Endothelial cell of umbilical vein (primary cell): ENCODE results near the gene RBPJL. TPM values are rescaled to one million over a fixed set of nuclear protein-coding genes. Genes with fewer than 3 reads are reported as not detected.

Experiments used
- Bru-seq: library from RNA; stranded (reverse); fragments of 400-500 nt; gene quantifications from one replicate; lab custom pipeline; 2021; lab: Mats Ljungman, UMichigan
- BruChase-seq, 2 experiments: library from RNA; stranded (reverse); fragments of 400-500 nt; gene quantifications; one replicate each; lab custom pipeline; 2021; lab: Mats Ljungman, UMichigan
- BruUV-seq: library from RNA; stranded (reverse); fragments of 400-500 nt; replicated peaks from 2 replicates; lab custom pipeline; 2021; lab: Mats Ljungman, UMichigan
- CTCF ChIA-PET: fragments of 300-600, 350-600 bp; sonication (Branson Sonifier 250); formaldehyde crosslinking; loops from one replicate; lab custom pipeline; 2021; ENCODE audit warnings: antibody characterized with exemption, inconsistent platforms; lab: Charles Lee
- POLR2A ChIA-PET: fragments of 300-600, 350-600 bp; sonication (Branson Sonifier 250); formaldehyde crosslinking; loops from one replicate; lab custom pipeline; 2021; ENCODE audit warnings: antibody characterized with exemption, inconsistent platforms; lab: Charles Lee
- DNase-seq: peaks from one replicate; pipeline ENCODE4 v3.0.0-alpha.2; 2011; ENCODE audit warnings: low read depth, low spot score
- FAIRE-seq: peaks from 2 replicates; lab custom pipeline; 2011; peaks lifted over from hg19 to GRCh38; lab: Jason Lieb, UNC
- H2AFZ ChIP-seq: 2 replicates; pipeline ENCODE4 v1.6.0; 2012; ENCODE audit warnings: low read depth, low read length, control low read depth, inconsistent platforms
- H3K27ac ChIP-seq: 2 replicates; pipeline ENCODE4 v1.5.1; 2011; ENCODE audit warnings: low read depth, mild to moderate bottlenecking, control low read depth, low read length, moderate library complexity; ENCODE audit not compliant: insufficient read depth
- H3K27me3 ChIP-seq, 2 experiments: 2 replicates each; pipeline versions ENCODE4 v1.6.0 to v1.6.1; 2011; ENCODE audit warnings: low read length in 2 of 2, mixed read lengths in 1 of 2; ENCODE audit not compliant: control insufficient read depth in 2 of 2, insufficient read depth in 2 of 2
- H3K36me3 ChIP-seq, 2 experiments: 2 replicates in 1 of 2; 3 replicates in 1 of 2; pipeline ENCODE4 v1.5.1; 2011; ENCODE audit warnings: low read length in 2 of 2, mild to moderate bottlenecking in 1 of 2, moderate library complexity in 1 of 2; ENCODE audit not compliant: control insufficient read depth in 2 of 2, insufficient read depth in 2 of 2; ENCODE audit errors: extremely low read depth in 1 of 2
- H3K4me1 ChIP-seq: 3 replicates; pipeline ENCODE4 v1.5.1; 2011; ENCODE audit warnings: mild to moderate bottlenecking, low read length; ENCODE audit not compliant: control insufficient read depth, insufficient read depth; ENCODE audit errors: extremely low read depth
- H3K4me2 ChIP-seq: 2 replicates; pipeline ENCODE4 v1.6.1; 2011; ENCODE audit warnings: low read length, control low read depth, mixed read lengths; ENCODE audit not compliant: insufficient read depth
- H3K4me3 ChIP-seq, 3 experiments: fragments of 200-600 bp in 1 of 3; sonication (generic), shearing (Covaris generic) in 1 of 3; replicated peaks in 1 of 3; 2 replicates each; pipeline ENCODE4 v1.5.1; 2011 to 2016; ENCODE audit warnings: control low read depth in 3 of 3, low read length in 3 of 3, mild to moderate bottlenecking in 2 of 3, inconsistent platforms in 1 of 3, low read depth in 1 of 3, moderate library complexity in 1 of 3; ENCODE audit not compliant: insufficient read depth in 1 of 3
- H3K79me2 ChIP-seq: 2 replicates; pipeline ENCODE4 v1.6.0; 2012; ENCODE audit warnings: low read length, inconsistent platforms; ENCODE audit not compliant: control insufficient read depth, insufficient read depth
- H3K9ac ChIP-seq: replicated peaks from 2 replicates; pipeline ENCODE3; 2011; ENCODE audit warnings: low read length, control low read depth; ENCODE audit not compliant: insufficient read depth; ENCODE audit errors: extremely low read depth
- H3K9me1 ChIP-seq: replicated peaks from 3 replicates; pipeline ENCODE4 v1.6.0; 2011; ENCODE audit warnings: mild to moderate bottlenecking, low read length; ENCODE audit not compliant: control insufficient read depth, insufficient read depth; ENCODE audit errors: extremely low read depth
- H3K9me3 ChIP-seq: replicated peaks from 2 replicates; pipeline ENCODE4 v1.5.1; 2012; ENCODE audit warnings: low read length, inconsistent platforms; ENCODE audit not compliant: control insufficient read depth, insufficient read depth
- H4K20me1 ChIP-seq: replicated peaks from 2 replicates; pipeline ENCODE3; 2011; ENCODE audit warnings: mild to moderate bottlenecking, low read length; ENCODE audit not compliant: control insufficient read depth, insufficient read depth; ENCODE audit errors: extremely low read depth
- EZH2 ChIP-seq: IDR thresholded peaks from 2 replicates; pipeline ENCODE4 v1.6.1; 2012; ENCODE audit warnings: borderline replicate concordance, low read depth, mild to moderate bottlenecking, moderate library complexity, low read length, inconsistent platforms; ENCODE audit not compliant: severe bottlenecking
- GATA2 ChIP-seq: IDR thresholded peaks from 2 replicates; pipeline ENCODE4 v1.7.0; 2011; ENCODE audit warnings: low read depth, mild to moderate bottlenecking, moderate library complexity, mixed read lengths, low read length; ENCODE audit not compliant: insufficient read length, insufficient read depth
- JUN ChIP-seq: IDR thresholded peaks from 2 replicates; pipeline ENCODE4 v1.6.1; 2011; ENCODE audit warnings: borderline replicate concordance, low read depth; ENCODE audit not compliant: insufficient read length, insufficient read depth
- MYC ChIP-seq: IDR thresholded peaks from one replicate; pipeline ENCODE4 v1.6.1; 2011; ENCODE audit warnings: mild to moderate bottlenecking, low read depth, low read length
- dilution Hi-C: fragments of 300-500 bp; cut with MboI; formaldehyde crosslinking; loops from one replicate; pipeline ENCODE4 v1.15.0; 2019; ENCODE audit warnings: low sequenced_read_pairs; ENCODE audit not compliant: extremely low pct_ligation_motif_present
- intact Hi-C: fragments of 100-400 bp; cut with micrococcal nuclease; formaldehyde crosslinking; loops from one replicate; pipeline ENCODE4 v1.10.0; 2022
- long read RNA-seq: library from polyadenylated mRNA; stranded (forward); transcript quantifications from one replicate; pipeline ENCODE4 v2.0.0, GENCODE V29; 2021
- polyA minus RNA-seq, 3 experiments: library from RNA; depleted of rRNA, polyadenylated mRNA; stranded (reverse); fragments of >200 nt; gene quantifications; 1 replicate in 1 of 3; 2 replicates in 2 of 3; pipeline ENCODE4 v1.2.3, GENCODE V29; 2011
- polyA plus RNA-seq, 4 experiments: library from polyadenylated mRNA; depleted of rRNA in 3 of 4; stranded (reverse) in 3 of 4; unstranded in 1 of 4; fragments of >200 nt; gene quantifications; 2 replicates each; pipeline versions ENCODE4 v1.2.1 to v1.2.3, GENCODE V29; 2011 to 2012; ENCODE audit warnings: missing spikeins in 1 of 4
- total RNA-seq: library from RNA; stranded (reverse); gene quantifications from 2 replicates; pipeline ENCODE4 v1.2.3, GENCODE V29; 2021
- TF ChIP-seq, protein P1 (sequence below), 2 donors: IDR thresholded peaks; 1 replicate in 1 of 2; 2 replicates in 1 of 2; pipeline ENCODE4 v1.5.1; 2011; ENCODE audit warnings: low read length in 2 of 2, mild to moderate bottlenecking in 2 of 2, moderate library complexity in 2 of 2, control low read depth in 1 of 2, inconsistent platforms in 1 of 2, low read depth in 1 of 2; ENCODE audit not compliant: insufficient read depth in 1 of 2; ENCODE audit errors: extremely low read depth in 1 of 2

Gene RBPJL
- not detected in 2 replicates for total RNA-seq
- polyA plus RNA-seq = not detected in 2 replicates
- polyA plus RNA-seq (2011; cell fraction: cytosol; rRNA removed) = not detected in 2 replicates
- not detected in 2 replicates for polyA plus RNA-seq (2011; cell fraction: nucleus; rRNA removed)
- polyA plus RNA-seq (2012) = not detected in 2 replicates
- not detected in 2 replicates for polyA minus RNA-seq
- not detected for polyA minus RNA-seq (2011; cell fraction: cytosol; rRNA and poly(A)+ RNA removed)
- not detected in 2 replicates for polyA minus RNA-seq (2011; cell fraction: nucleus; rRNA and poly(A)+ RNA removed)
- not detected for Bru-seq, nascent RNA
- BruChase-seq, experiment 1, labeled RNA remaining after a 6-hour chase = not detected
- BruChase-seq, experiment 2, labeled RNA remaining after a 2-hour chase = not detected
- long read RNA-seq = 0 reads

- Histone ChIP-seq H3K79me2 (no peaks in the 10 kb centered on the region), H3K27me3 (peaks cover 15 to 26% of the 10 kb centered on the region in 2 experiments), H3K4me2 (no peak within 1 kb of the TSS), H3K36me3 (no peaks in the 10 kb centered on the region), H3K27ac (no peak within 1 kb of the TSS), H3K9me1 (no peaks in the 10 kb centered on the region), H2AFZ (peak within 1 kb of the TSS; percentile 34), H3K9ac (no peak within 1 kb of the TSS), H3K9me3 (no peaks in the 10 kb centered on the region), H4K20me1 (no peaks in the 10 kb centered on the region), H3K4me1 (no peaks in the 10 kb centered on the region), H3K4me3 (no peak within 1 kb of the TSS)
- FAIRE-seq = no peak
- no peak for DNase-seq
- TF ChIP-seq EZH2 (no peak), GATA2 (no peak), MYC (no peak), JUN (no peak)
- TF ChIP-seq, protein P1, sequence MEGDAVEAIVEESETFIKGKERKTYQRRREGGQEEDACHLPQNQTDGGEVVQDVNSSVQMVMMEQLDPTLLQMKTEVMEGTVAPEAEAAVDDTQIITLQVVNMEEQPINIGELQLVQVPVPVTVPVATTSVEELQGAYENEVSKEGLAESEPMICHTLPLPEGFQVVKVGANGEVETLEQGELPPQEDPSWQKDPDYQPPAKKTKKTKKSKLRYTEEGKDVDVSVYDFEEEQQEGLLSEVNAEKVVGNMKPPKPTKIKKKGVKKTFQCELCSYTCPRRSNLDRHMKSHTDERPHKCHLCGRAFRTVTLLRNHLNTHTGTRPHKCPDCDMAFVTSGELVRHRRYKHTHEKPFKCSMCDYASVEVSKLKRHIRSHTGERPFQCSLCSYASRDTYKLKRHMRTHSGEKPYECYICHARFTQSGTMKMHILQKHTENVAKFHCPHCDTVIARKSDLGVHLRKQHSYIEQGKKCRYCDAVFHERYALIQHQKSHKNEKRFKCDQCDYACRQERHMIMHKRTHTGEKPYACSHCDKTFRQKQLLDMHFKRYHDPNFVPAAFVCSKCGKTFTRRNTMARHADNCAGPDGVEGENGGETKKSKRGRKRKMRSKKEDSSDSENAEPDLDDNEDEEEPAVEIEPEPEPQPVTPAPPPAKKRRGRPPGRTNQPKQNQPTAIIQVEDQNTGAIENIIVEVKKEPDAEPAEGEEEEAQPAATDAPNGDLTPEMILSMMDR (IDR thresholded peaks at IDR 0.05; ENCODE audit: extremely low read depth in 1 of 2, insufficient read depth in 1 of 2, low read depth in 1 of 2, low read length in 2 of 2) = peak; percentile 91 to 95
- intact Hi-C loops (no loop called here), dilution Hi-C loops (no loop called here)
- CTCF ChIA-PET = interaction anchor here (1.0 kb wide), 1 partner anchor 130 kb away, joined by 4 read pairs; no protein-coding TSS in a partner anchor
- POLR2A ChIA-PET = no interaction called here
- BruUV-seq = no TSS peak
These were observed at the start of gene RBPJL for GRCh38 chr20:45306431-45306982. TSS of gene RBPJL (plus strand) at chr20:45306840. CDS start at chr20:45306923, 83 bp downstream.
